ENCODE measurements around the gene FARP1.

DNA sequence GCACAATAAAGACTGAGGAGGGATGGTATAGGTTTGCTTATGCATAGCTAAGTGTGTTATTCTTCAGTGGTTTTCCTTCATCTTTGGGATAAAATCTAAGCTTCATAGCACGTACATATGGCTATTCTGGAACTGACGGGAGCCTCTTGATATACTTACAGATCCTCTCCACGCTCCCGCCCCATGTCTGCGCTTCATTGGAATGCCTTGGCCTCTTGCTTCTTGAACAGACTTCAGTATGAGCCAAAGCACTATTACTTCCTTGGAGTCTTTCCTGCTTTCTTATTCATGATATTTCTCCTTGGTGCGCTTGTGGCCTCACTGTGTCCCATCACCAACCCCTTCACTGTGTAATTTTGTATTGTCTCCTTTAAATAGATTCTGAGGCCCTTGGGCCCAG, 145.3 kb downstream of the FARP1 start:
- no peak for TF ChIP-seq IRF4 (IDR thresholded peaks at IDR 0.05; ENCODE audit: low read depth, low read length)
- no peak for TF ChIP-seq CEBPB (IDR thresholded peaks at IDR 0.05; ENCODE audit: borderline replicate concordance in 1 of 2, low read depth in 2 of 2, low read length in 2 of 2)
- TF ChIP-seq POLR2A (IDR thresholded peaks at IDR 0.05; ENCODE audit: low read depth, low read length): no peak
- TF ChIP-seq, protein P1, sequence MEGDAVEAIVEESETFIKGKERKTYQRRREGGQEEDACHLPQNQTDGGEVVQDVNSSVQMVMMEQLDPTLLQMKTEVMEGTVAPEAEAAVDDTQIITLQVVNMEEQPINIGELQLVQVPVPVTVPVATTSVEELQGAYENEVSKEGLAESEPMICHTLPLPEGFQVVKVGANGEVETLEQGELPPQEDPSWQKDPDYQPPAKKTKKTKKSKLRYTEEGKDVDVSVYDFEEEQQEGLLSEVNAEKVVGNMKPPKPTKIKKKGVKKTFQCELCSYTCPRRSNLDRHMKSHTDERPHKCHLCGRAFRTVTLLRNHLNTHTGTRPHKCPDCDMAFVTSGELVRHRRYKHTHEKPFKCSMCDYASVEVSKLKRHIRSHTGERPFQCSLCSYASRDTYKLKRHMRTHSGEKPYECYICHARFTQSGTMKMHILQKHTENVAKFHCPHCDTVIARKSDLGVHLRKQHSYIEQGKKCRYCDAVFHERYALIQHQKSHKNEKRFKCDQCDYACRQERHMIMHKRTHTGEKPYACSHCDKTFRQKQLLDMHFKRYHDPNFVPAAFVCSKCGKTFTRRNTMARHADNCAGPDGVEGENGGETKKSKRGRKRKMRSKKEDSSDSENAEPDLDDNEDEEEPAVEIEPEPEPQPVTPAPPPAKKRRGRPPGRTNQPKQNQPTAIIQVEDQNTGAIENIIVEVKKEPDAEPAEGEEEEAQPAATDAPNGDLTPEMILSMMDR (IDR thresholded peaks at IDR 0.05 in 2 of 3, conservative IDR thresholded peaks at IDR 0.05 in 1 of 3; ENCODE audit: control insufficient read depth in 2 of 3, extremely low read depth in 1 of 3, insufficient read depth in 1 of 3, low read depth in 3 of 3, low read length in 3 of 3): no peak
- TF ChIP-seq TAF1 (IDR thresholded peaks at IDR 0.05; ENCODE audit: borderline replicate concordance, low read depth, low read length): no peak
- no peak for TF ChIP-seq MEF2A (IDR thresholded peaks at IDR 0.05; ENCODE audit: insufficient read depth, low read depth, low read length)
- TF ChIP-seq IKZF2 (IDR thresholded peaks at IDR 0.05): no peak
- TF ChIP-seq, protein P2, sequence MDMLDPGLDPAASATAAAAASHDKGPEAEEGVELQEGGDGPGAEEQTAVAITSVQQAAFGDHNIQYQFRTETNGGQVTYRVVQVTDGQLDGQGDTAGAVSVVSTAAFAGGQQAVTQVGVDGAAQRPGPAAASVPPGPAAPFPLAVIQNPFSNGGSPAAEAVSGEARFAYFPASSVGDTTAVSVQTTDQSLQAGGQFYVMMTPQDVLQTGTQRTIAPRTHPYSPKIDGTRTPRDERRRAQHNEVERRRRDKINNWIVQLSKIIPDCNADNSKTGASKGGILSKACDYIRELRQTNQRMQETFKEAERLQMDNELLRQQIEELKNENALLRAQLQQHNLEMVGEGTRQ (IDR thresholded peaks at IDR 0.05; ENCODE audit: borderline replicate concordance, low read depth, low read length): no peak
- TF ChIP-seq YY1 (IDR thresholded peaks at IDR 0.05; ENCODE audit: low read depth, low read length): no peak
- TF ChIP-seq NFIC (IDR thresholded peaks at IDR 0.05; ENCODE audit: low read depth, low read length): no peak
- TF ChIP-seq RAD21 (IDR thresholded peaks at IDR 0.05; ENCODE audit: insufficient read depth, low read depth, low read length): no peak
- TF ChIP-seq YBX1 (IDR thresholded peaks at IDR 0.05): no peak
